Activated CD4-positive, alpha-beta T cell treated with anti-CD3 and anti-CD28 coated beads for 24 hours (primary cell): ENCODE measurements around the gene RABL6.
"Not testable (repeated sequence)": the region's sequence is repeated elsewhere in the genome, so short reads cannot be mapped to it uniquely, and the experiment has no call there.

Experiments used
- DNase-seq, 2 donors: peaks; one replicate each; pipeline ENCODE4 v3.0.0-alpha.2; 2020; ENCODE audit warnings: low read depth in 2 of 2

The RABL6 gene

GRCh38 chr9:136856541-136857141 lies 48.9 kb downstream of the RABL6 start:
- no peak for DNase-seq

DNA sequence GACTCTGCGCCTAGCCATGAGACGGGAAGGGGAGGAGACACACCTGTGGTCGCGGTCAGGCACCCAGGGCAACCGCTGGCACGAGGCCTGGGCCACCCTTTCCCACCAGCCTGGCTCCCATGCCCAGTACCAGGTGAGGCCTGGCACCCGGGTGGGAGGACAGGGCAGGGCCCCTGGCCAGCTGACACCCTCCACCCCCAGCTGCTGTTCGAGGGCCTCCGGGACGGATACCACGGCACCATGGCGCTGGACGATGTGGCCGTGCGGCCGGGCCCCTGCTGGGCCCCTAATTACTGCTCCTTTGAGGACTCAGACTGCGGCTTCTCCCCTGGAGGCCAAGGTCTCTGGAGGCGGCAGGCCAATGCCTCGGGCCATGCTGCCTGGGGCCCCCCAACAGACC lies 49.4 kb downstream of the RABL6 start:
- no peak for DNase-seq

DNA sequence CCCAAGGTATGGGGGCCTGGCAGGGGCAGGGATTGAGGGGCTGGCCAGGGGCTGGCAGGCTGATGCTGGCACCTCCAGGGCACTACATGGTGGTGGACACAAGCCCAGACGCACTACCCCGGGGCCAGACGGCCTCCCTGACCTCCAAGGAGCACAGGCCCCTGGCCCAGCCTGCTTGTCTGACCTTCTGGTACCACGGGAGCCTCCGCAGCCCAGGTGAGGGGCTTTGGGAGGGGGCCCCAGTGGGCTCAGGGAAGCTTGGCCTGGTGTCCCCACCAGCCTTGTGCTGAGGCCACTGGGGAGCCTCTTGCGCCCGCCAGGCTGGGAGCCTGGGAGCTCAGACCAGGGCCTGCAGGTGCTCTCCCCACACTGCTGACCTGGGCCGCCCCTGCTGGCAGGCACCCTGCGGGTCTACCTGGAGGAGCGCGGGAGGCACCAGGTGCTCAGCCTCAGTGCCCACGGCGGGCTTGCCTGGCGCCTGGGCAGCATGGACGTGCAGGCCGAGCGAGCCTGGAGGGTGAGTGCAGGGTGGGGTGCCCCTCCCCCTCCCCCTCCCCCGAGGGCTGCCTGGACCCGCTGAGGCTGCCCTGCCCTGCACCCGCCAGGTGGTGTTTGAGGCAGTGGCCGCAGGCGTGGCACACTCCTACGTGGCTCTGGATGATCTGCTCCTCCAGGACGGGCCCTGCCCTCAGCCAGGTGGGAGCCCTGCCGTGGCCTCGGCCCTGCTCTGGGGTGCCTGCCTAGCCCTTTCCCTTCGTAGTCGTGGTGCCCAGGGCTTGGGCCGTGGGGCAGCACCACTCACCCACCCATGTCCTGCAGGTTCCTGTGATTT lies 50.0 kb downstream of the RABL6 start:
- DNase-seq: no peak

DNA sequence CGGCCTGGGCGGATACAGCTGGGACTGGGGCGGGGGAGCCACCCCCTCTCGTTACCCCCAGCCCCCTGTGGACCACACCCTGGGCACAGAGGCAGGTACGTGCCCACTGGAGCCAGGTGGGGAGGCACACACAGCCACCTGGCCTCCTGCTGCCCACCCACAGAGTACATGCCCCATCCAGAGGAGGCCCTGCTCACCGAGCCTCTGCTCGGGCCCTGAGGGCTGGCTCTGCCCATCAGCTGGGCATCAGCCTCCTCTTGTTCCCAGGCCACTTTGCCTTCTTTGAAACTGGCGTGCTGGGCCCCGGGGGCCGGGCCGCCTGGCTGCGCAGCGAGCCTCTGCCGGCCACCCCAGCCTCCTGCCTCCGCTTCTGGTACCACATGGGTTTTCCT lies 50.7 kb downstream of the RABL6 start:
- no peak for DNase-seq

- no peak for DNase-seq
These were observed 51.4 kb downstream of the RABL6 start for GRCh38 chr9:136858844-136859757.

DNA sequence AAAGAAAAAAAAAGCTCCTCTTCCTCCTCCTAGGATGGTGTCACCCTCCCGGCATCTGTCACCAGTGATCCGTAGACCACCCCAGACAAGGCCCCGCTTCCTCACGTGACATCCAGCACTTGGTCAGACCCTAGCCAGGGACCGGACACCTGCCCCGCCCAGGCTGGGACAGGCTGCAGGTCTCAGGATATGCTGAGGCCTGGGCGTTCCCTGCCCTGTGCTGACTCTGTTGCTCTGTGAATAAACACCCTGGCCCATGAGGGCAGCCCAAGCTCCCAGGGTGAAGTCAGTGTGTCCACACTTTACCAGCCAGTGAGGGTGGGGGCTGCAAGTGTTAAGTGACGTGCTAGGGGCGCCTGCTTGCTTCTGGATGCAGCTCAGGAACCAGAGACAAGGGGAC lies 52.8 kb downstream of the RABL6 start:
- DNase-seq: no peak

- no peak for DNase-seq
These were observed 53.5 kb downstream of the RABL6 start for GRCh38 chr9:136860933-136861873.

GRCh38 chr9:136861874-136862457 lies 54.2 kb downstream of the RABL6 start:
- DNase-seq: no peak

GRCh38 chr9:136862849-136863622 lies 55.3 kb downstream of the RABL6 start:
- no peak for DNase-seq

- no peak for DNase-seq
These were observed 56.0 kb downstream of the RABL6 start for GRCh38 chr9:136863623-136864273.

DNA sequence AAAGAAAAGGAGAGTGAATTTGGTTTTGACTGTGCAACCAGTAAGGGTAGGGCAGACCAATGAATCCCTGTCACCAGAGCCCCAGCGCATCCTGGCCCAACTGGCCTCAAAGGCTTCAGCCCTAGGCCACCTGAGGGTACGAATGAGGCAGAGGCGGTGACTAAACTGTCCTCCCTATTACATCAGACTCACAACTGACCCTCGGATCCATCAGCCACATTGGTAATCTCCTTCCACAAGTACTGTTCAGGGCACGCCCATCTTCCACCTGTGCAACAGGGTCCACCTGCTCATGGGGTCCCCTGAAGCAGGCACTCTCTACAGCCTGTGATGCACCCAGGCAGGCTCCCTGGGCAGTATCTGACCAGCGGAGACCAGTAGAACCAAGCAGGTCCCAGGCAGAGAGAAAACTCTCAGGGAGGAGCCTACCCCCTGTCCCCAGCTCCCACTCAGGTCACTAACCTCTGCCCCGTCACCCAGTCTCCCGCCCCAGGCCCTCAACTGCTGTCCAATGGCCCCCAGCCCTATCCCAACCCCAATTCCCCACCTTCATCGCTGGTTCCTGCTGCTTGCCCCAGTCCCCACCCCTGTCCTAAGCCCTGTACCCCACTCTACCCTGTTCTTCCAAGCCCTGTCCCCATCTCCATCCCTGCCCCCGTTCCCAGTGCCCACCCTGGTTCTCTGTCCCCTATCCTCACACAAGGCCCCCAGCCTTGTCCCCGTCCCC lies 57.5 kb downstream of the RABL6 start:
- no peak for DNase-seq

DNA sequence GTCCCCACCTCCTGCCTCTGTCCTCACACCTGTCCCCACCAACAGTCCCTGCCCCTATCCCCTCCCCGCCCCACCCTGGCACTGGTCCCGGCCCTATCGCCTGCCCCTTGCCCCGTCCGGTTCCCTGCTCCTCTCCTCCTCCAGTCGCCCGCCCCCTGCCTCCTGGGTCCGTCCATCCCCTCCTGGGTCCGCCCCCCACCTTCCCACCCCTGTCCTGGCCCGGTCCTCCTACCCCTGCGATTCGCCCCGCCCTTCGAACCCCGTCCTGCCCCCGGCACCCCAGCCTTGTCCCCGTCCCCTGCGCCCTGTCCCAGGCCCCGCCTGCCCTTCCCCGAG lies 58.0 kb downstream of the RABL6 start:
- DNase-seq: no peak

- not testable (repeated sequence) for DNase-seq
These were observed 59.2 kb downstream of the RABL6 start for GRCh38 chr9:136866898-136867421.

DNA sequence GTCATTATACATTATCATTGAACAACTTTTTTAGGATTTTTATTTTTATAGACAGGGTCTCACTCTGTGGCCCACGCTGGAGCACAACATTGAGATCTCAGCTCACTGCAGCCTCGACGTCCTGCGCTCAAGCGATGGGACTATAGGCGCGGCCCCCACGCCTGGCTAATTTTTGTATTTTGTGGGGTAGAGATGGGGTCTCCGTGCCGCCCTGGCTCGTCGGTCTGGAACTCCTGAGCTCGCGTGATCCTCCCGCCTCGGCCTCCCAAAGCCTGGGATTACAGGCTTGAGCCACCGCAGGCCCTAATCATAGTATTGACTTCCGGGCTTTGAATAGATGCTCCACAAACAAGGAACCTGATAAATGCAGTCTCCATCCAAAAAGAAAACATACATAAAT lies 59.7 kb downstream of the RABL6 start:
- DNase-seq: no peak

GRCh38 chr9:136867917-136868316 lies 60.2 kb downstream of the RABL6 start:
- DNase-seq: no peak

- no peak for DNase-seq
These were observed 60.9 kb downstream of the RABL6 start for GRCh38 chr9:136868644-136869043.

GRCh38 chr9:136869611-136870010 lies 61.9 kb downstream of the RABL6 start:
- not testable (repeated sequence) for DNase-seq

DNA sequence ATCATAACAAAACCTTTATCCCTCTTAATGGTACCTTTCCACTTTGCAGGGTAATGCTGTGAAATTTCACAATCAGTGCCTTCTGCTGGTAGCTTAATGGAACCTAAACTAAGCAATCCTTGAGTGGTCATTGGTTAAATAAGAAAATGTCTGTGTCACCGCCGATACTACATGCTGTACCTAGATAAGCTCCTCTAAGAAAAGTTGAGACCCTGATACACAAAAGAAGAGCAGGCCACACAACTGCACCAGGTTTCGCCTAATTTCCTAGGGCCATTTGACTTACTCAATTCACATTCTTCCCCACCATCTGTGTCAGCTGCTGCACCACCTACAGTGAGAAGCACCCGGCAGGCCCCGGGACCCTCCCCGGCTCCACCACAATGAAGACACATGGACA lies 67.4 kb downstream of the RABL6 start:
- DNase-seq: no peak

GRCh38 chr9:136876476-136876875 lies 68.7 kb downstream of the RABL6 start:
- DNase-seq: no peak
